Body of pancreas (tissue), 4 donors: ENCODE results near the gene ADAMTSL1.

Source experiments
- CTCF ChIP-seq, 7 experiments: fragments of 450-650 bp in 4 of 7; fragments of 200-600 bp in 3 of 7; sonication (generic) in 3 of 7; IDR thresholded peaks; one replicate each; pipeline ENCODE4 v1.5.1; 2016 to 2019; ENCODE audit warnings: antibody characterized with exemption in 7 of 7
- POLR2A ChIP-seq, 3 donors: fragments of 450-650 bp; IDR thresholded peaks; one replicate each; pipeline ENCODE4 v1.6.1; 2016; ENCODE audit warnings: antibody characterized with exemption in 3 of 3, mild to moderate bottlenecking in 2 of 3

- TF ChIP-seq CTCF (IDR thresholded peaks at IDR 0.05) (no peak), POLR2A (IDR thresholded peaks at IDR 0.05) (no peak)
Observed at GRCh38 chr9:18549772-18550171, 75.8 kb downstream of the ADAMTSL1 start.
